HEK293 (cell line): ENCODE data around the gene BTBD3.

ENCODE experiments used
- FEZF1 ChIP-seq: fragments of 450-650 bp; formaldehyde crosslinking; IDR thresholded peaks from 2 replicates; pipeline ENCODE4 v1.5.1; 2016; ENCODE audit warnings: missing biosample characterization, missing genetic modification characterization
- GFI1B ChIP-seq: fragments of 450-650 bp; formaldehyde crosslinking; IDR thresholded peaks from 2 replicates; pipeline ENCODE4 v1.5.1; 2016; ENCODE audit warnings: missing biosample characterization, missing genetic modification characterization
- HIC1 ChIP-seq: fragments of 450-650 bp; formaldehyde crosslinking; IDR thresholded peaks from 2 replicates; pipeline ENCODE4 v1.5.1; 2016; ENCODE audit warnings: missing biosample characterization, missing genetic modification characterization
- KLF8 ChIP-seq: fragments of 450-650 bp; formaldehyde crosslinking; IDR thresholded peaks from 2 replicates; pipeline ENCODE4 v1.5.1; 2016; ENCODE audit warnings: missing biosample characterization, missing genetic modification characterization
- OSR2 ChIP-seq: fragments of 450-650 bp; formaldehyde crosslinking; IDR thresholded peaks from 2 replicates; pipeline ENCODE4 v1.5.1; 2016; ENCODE audit warnings: missing biosample characterization, missing genetic modification characterization
- OVOL3 ChIP-seq: fragments of 450-650 bp; formaldehyde crosslinking; IDR thresholded peaks from 2 replicates; pipeline ENCODE4 v1.5.1; 2016; ENCODE audit warnings: missing biosample characterization, missing genetic modification characterization
- PRDM1 ChIP-seq: fragments of 450-650 bp; formaldehyde crosslinking; IDR thresholded peaks from 2 replicates; pipeline ENCODE4; 2016; ENCODE audit warnings: missing biosample characterization, missing genetic modification characterization
- TRIM28 ChIP-seq: IDR thresholded peaks from 2 replicates; pipeline ENCODE4 v1.6.1; 2011; ENCODE audit warnings: low read length, control low read depth, borderline replicate concordance
- TSHZ1 ChIP-seq: fragments of 450-650 bp; formaldehyde crosslinking; IDR thresholded peaks from 2 replicates; pipeline ENCODE4 v1.5.1; 2016; ENCODE audit warnings: missing biosample characterization, missing genetic modification characterization, borderline replicate concordance
- ZBTB10 ChIP-seq: fragments of 450-650 bp; formaldehyde crosslinking; IDR thresholded peaks from 2 replicates; pipeline ENCODE4 v1.5.1; 2016; ENCODE audit warnings: missing biosample characterization, missing genetic modification characterization
- ZBTB6 ChIP-seq: fragments of 450-650 bp; formaldehyde crosslinking; IDR thresholded peaks from 2 replicates; pipeline ENCODE4 v1.5.1; 2017; ENCODE audit warnings: missing biosample characterization, missing genetic modification characterization
- ZEB2 ChIP-seq: fragments of 450-650 bp; formaldehyde crosslinking; IDR thresholded peaks from 2 replicates; pipeline ENCODE4 v1.5.1; 2016; ENCODE audit warnings: missing biosample characterization, missing genetic modification characterization
- ZNF18 ChIP-seq: fragments of 450-650 bp; formaldehyde crosslinking; IDR thresholded peaks from 2 replicates; pipeline ENCODE4 v1.5.1; 2016; ENCODE audit warnings: missing biosample characterization, missing genetic modification characterization
- ZNF211 ChIP-seq: fragments of 450-650 bp; formaldehyde crosslinking; IDR thresholded peaks from 2 replicates; pipeline ENCODE4 v1.5.1; 2016; ENCODE audit warnings: low read depth, missing biosample characterization, missing genetic modification characterization
- ZNF324 ChIP-seq: fragments of 450-650 bp; formaldehyde crosslinking; IDR thresholded peaks from 2 replicates; pipeline ENCODE4 v1.5.1; 2016; ENCODE audit warnings: missing biosample characterization, missing genetic modification characterization
- ZNF366 ChIP-seq: fragments of 450-650 bp; formaldehyde crosslinking; conservative IDR thresholded peaks from 2 replicates; pipeline ENCODE4 v1.5.1; 2016; ENCODE audit warnings: missing biosample characterization, missing genetic modification characterization
- ZNF518A ChIP-seq: fragments of 450-650 bp; formaldehyde crosslinking; conservative IDR thresholded peaks from 2 replicates; pipeline ENCODE4 v1.5.1; 2016; ENCODE audit warnings: low read depth, missing biosample characterization, missing genetic modification characterization
- ZNF571 ChIP-seq: fragments of 450-650 bp; formaldehyde crosslinking; IDR thresholded peaks from 2 replicates; pipeline ENCODE4 v1.5.0; 2017; ENCODE audit warnings: missing biosample characterization, missing genetic modification characterization
- ZNF629 ChIP-seq: fragments of 450-650 bp; formaldehyde crosslinking; IDR thresholded peaks from 2 replicates; pipeline ENCODE4 v1.5.1; 2017; ENCODE audit warnings: missing biosample characterization, missing genetic modification characterization
- ZNF660 ChIP-seq: fragments of 450-650 bp; IDR thresholded peaks from 2 replicates; pipeline ENCODE4 v1.5.1; 2018; ENCODE audit warnings: missing biosample characterization, mild to moderate bottlenecking, missing genetic modification characterization
- ZNF792 ChIP-seq: fragments of 450-650 bp; formaldehyde crosslinking; IDR thresholded peaks from 2 replicates; pipeline ENCODE4 v1.5.1; 2016; ENCODE audit warnings: missing biosample characterization, missing genetic modification characterization
- ZNF837 ChIP-seq: fragments of 450-650 bp; formaldehyde crosslinking; IDR thresholded peaks from 2 replicates; pipeline ENCODE4 v1.5.1; 2016; ENCODE audit warnings: missing biosample characterization, missing genetic modification characterization
- ZNF843 ChIP-seq: fragments of 450-650 bp; formaldehyde crosslinking; IDR thresholded peaks from 2 replicates; pipeline ENCODE4 v1.5.1; 2016; ENCODE audit warnings: missing biosample characterization, missing genetic modification characterization
- ZXDB ChIP-seq: fragments of 450-650 bp; formaldehyde crosslinking; IDR thresholded peaks from 2 replicates; pipeline ENCODE4 v1.5.1; 2016; ENCODE audit warnings: missing biosample characterization, missing genetic modification characterization

The BTBD3 gene

GRCh38 chr20:11895861-11896387 is 21.8 kb upstream of the BTBD3 start (continued):
- no peak for TF ChIP-seq ZNF571 (tag by site-specific recombination)
- no peak for TF ChIP-seq ZBTB10 (tag by site-specific recombination)
- peak; percentile 79 for TF ChIP-seq OSR2 (tag by site-specific recombination)
- TF ChIP-seq ZNF792 (tag by site-specific recombination), result no peak
- peak; percentile 76 for TF ChIP-seq ZEB2 (tag by site-specific recombination)
- peak; percentile 76; the same call in 1 of the 2 replicates for TF ChIP-seq ZNF843 (tag by site-specific recombination)
- TF ChIP-seq ZXDB, result peak; percentile 76
- 0 out of 2 replicates have a peak, but pooled peaks have one; percentile 7 for TF ChIP-seq TSHZ1 (tag by site-specific recombination)
- no peak for TF ChIP-seq ZNF837
- TF ChIP-seq TRIM28, result peak; percentile 70
- TF ChIP-seq GFI1B, result 0 out of 2 replicates have a peak, but pooled peaks have one; percentile 30
- TF ChIP-seq ZBTB6 (tag by site-specific recombination), result peak; percentile 32; the same call in 1 of the 2 replicates
- TF ChIP-seq HIC1 (tag by site-specific recombination), result peak; percentile 60; the same call in 1 of the 2 replicates
- TF ChIP-seq ZNF518A (tag by site-specific recombination), result no peak
- no peak for TF ChIP-seq ZNF660
- TF ChIP-seq ZNF18 (tag by site-specific recombination), result peak; percentile 38; the same call in 1 of the 2 replicates
- peak; percentile 78 for TF ChIP-seq FEZF1 (tag by site-specific recombination)
- TF ChIP-seq ZNF366 (tag by site-specific recombination), result peak; percentile 57; the same call in 1 of the 2 replicates
- no peak for TF ChIP-seq ZNF211 (tag by site-specific recombination)
- TF ChIP-seq ZNF324, result no peak
- TF ChIP-seq KLF8 (tag by site-specific recombination), result 0 out of 2 replicates have a peak, but pooled peaks have one; percentile 14
- 0 out of 2 replicates have a peak, but pooled peaks have one; percentile 22 for TF ChIP-seq OVOL3 (tag by site-specific recombination)
- TF ChIP-seq PRDM1 (tag by site-specific recombination), result peak; percentile 47; the same call in 1 of the 2 replicates
- 0 out of 2 replicates have a peak, but pooled peaks have one; percentile 26 for TF ChIP-seq ZNF629 (tag by site-specific recombination)
